Endodermal cell (in vitro differentiated cells): Measurements from ENCODE around the gene LIPF. TPM values are rescaled to one million over a fixed set of nuclear protein-coding genes. Genes with fewer than 3 reads are reported as not detected.

Experiments
- DNase-seq: peaks from one replicate; pipeline ENCODE4 v3.0.0-alpha.2; 2017
- H3K27ac ChIP-seq: 2 replicates; pipeline ENCODE4 v1.5.1; 2013; ENCODE audit warnings: mild to moderate bottlenecking, low read depth, low read length, moderate library complexity
- H3K27me3 ChIP-seq: 2 replicates; pipeline ENCODE4 v1.6.1; 2013; ENCODE audit warnings: mild to moderate bottlenecking, low read length, moderate library complexity; ENCODE audit not compliant: insufficient read depth, control insufficient read depth, poor library complexity, severe bottlenecking
- H3K36me3 ChIP-seq: 2 replicates; pipeline ENCODE4 v1.7.0; 2013; ENCODE audit warnings: mild to moderate bottlenecking, low read length, moderate library complexity; ENCODE audit not compliant: control insufficient read depth, insufficient read depth
- H3K4me1 ChIP-seq: one replicate; pipeline ENCODE4 v1.7.0; 2013; ENCODE audit warnings: low read length; ENCODE audit not compliant: control insufficient read depth, insufficient read depth
- H3K4me3 ChIP-seq: 2 replicates; pipeline ENCODE4 v1.5.1; 2013; ENCODE audit warnings: mild to moderate bottlenecking, low read length, moderate library complexity
- H3K9ac ChIP-seq: 2 replicates; pipeline ENCODE4 v1.6.1; 2013; ENCODE audit warnings: mild to moderate bottlenecking, low read length, moderate library complexity; ENCODE audit not compliant: poor library complexity, severe bottlenecking; ENCODE audit errors: extremely low read depth
- H3K9me3 ChIP-seq: 2 replicates; pipeline ENCODE4 v1.6.1; 2013; ENCODE audit warnings: mild to moderate bottlenecking, low read length, moderate library complexity; ENCODE audit not compliant: control insufficient read depth
- H3K27ac Mint-ChIP-seq: 2 replicates; pipeline ENCODE4 v1.8.0; 2020; ENCODE audit warnings: mixed read lengths
- H3K27me3 Mint-ChIP-seq: 2 replicates; pipeline ENCODE4 v1.8.0; 2021; ENCODE audit warnings: mild to moderate bottlenecking, mixed read lengths; ENCODE audit not compliant: insufficient read depth
- H3K36me3 Mint-ChIP-seq: 2 replicates; pipeline ENCODE4 v1.8.0; 2020; ENCODE audit warnings: low read depth, mixed read lengths
- H3K4me1 Mint-ChIP-seq: 2 replicates; pipeline ENCODE4 v1.8.0; 2020; ENCODE audit warnings: mixed read lengths
- H3K4me3 Mint-ChIP-seq: 2 replicates; pipeline ENCODE4 v1.8.0; 2020; ENCODE audit warnings: mild to moderate bottlenecking, moderate library complexity, mixed read lengths
- H3K9me3 Mint-ChIP-seq: 2 replicates; pipeline ENCODE4 v1.8.0; 2020; ENCODE audit warnings: mild to moderate bottlenecking, mixed read lengths
- WGBS, 2 experiments: methylation state at CpG; one replicate each; pipeline versions ENCODE4 v1.1.5 to v1.1.7; 2013; ENCODE audit warnings: missing lambda C conversion rate in 2 of 2, mixed read lengths in 1 of 2; ENCODE audit not compliant: insufficient coverage in 1 of 2, insufficient read length in 1 of 2; 5-methylcytosine and 5-hydroxymethylcytosine counted together
- total RNA-seq, 2 donors: library from RNA; stranded (reverse); fragmentation: NEBNext Ultra II Directional in 1 of 2; extraction: Animal tissue kit (Norgen Biotek cat#: 25700) in 1 of 2; gene quantifications; 2 replicates in 1 of 2; 3 replicates in 1 of 2; pipeline ENCODE4 v1.2.1, GENCODE V29; 2021
- TF ChIP-seq, protein P1 (sequence below): fragments of 200-600 bp; sonication (generic); conservative IDR thresholded peaks from 2 replicates; pipeline ENCODE4 v1.5.0; 2021; ENCODE audit warnings: antibody characterized with exemption, mild to moderate bottlenecking

Gene LIPF
- total RNA-seq, 2 donors from 2014 or later = not detected

DNA sequence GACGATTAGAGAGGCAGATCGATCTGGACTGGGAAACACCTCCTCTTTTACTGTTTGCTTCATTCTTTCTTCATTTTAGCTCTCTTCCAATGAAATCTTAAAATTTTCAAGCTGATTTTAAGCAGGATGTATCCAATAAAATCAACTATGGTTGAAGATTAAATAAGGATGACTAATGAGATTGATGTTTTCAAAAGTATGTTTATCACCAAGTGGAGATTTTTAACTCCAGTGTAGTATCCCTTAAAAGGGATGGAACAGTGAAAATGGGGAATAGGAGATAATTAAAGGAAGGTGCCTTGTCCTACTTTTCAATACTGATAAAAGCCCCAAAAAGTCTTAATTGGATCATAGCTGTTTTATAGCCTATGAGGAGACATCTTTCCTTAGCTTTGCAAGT is 11.6 kb upstream of the LIPF start:
- Histone ChIP-seq H3K36me3 (no peaks in the 10 kb centered on the region), H3K4me1 (no peaks in the 10 kb centered on the region), H3K27ac (no peak overlapping the region), H3K9me3 (no peaks in the 10 kb centered on the region), H3K9ac (no peak overlapping the region), H3K27me3 (no peaks in the 10 kb centered on the region), H3K4me3 (no peak overlapping the region)
- no peak for DNase-seq
- WGBS, 2 experiments = 91% methylated on average over 2 of the region's 2 CpGs; no CpG with 5 or more reads in 1 of the 2 experiments
- Mint-ChIP-seq H3K4me1 (peaks cover 2% of the 10 kb centered on the region), H3K9me3 (no peaks in the 10 kb centered on the region), H3K4me3 (no peak overlapping the region), H3K27ac (no peak overlapping the region), H3K27me3 (peaks cover 10% of the 10 kb centered on the region), H3K36me3 (no peaks in the 10 kb centered on the region)
- TF ChIP-seq, protein P1, sequence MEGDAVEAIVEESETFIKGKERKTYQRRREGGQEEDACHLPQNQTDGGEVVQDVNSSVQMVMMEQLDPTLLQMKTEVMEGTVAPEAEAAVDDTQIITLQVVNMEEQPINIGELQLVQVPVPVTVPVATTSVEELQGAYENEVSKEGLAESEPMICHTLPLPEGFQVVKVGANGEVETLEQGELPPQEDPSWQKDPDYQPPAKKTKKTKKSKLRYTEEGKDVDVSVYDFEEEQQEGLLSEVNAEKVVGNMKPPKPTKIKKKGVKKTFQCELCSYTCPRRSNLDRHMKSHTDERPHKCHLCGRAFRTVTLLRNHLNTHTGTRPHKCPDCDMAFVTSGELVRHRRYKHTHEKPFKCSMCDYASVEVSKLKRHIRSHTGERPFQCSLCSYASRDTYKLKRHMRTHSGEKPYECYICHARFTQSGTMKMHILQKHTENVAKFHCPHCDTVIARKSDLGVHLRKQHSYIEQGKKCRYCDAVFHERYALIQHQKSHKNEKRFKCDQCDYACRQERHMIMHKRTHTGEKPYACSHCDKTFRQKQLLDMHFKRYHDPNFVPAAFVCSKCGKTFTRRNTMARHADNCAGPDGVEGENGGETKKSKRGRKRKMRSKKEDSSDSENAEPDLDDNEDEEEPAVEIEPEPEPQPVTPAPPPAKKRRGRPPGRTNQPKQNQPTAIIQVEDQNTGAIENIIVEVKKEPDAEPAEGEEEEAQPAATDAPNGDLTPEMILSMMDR = no peak

DNA sequence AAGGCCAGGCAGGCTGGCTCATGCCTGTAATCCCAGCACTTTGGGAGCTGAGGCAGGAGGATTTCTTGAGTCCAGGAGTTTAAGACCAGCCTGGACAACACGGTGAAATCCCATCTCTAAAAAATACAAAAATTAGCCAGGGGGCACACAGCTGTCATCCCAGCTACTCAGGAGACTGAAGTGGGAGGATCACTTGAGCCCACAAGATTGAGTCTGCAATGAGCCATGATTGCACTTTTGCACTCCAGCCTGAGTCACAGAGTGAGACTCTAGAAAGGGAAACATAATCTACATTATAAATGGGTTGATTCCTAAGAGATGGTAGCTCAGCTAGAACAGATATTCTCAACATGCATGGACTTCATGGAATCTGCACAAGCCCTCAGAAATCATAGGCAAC is 6.3 kb upstream of the LIPF start:
- no peaks in the 10 kb centered on the region for H3K36me3 Mint-ChIP-seq
- Histone ChIP-seq H3K4me3 (no peak overlapping the region), H3K4me1 (no peaks in the 10 kb centered on the region), H3K36me3 (no peaks in the 10 kb centered on the region), H3K9ac (no peak overlapping the region), H3K27me3 (no peaks in the 10 kb centered on the region), H3K27ac (no peak overlapping the region), H3K9me3 (no peaks in the 10 kb centered on the region)
- WGBS, 2 experiments = 79 to 83% methylated on average over 1 of the region's 1 CpG
- no peaks in the 10 kb centered on the region for H3K9me3 Mint-ChIP-seq
- peaks cover 2% of the 10 kb centered on the region for H3K27me3 Mint-ChIP-seq
- H3K4me1 Mint-ChIP-seq = peaks cover 2% of the 10 kb centered on the region
- no peak overlapping the region for H3K27ac Mint-ChIP-seq
- no peak for DNase-seq
- TF ChIP-seq, protein P1 = no peak
- no peak overlapping the region for H3K4me3 Mint-ChIP-seq

DNA sequence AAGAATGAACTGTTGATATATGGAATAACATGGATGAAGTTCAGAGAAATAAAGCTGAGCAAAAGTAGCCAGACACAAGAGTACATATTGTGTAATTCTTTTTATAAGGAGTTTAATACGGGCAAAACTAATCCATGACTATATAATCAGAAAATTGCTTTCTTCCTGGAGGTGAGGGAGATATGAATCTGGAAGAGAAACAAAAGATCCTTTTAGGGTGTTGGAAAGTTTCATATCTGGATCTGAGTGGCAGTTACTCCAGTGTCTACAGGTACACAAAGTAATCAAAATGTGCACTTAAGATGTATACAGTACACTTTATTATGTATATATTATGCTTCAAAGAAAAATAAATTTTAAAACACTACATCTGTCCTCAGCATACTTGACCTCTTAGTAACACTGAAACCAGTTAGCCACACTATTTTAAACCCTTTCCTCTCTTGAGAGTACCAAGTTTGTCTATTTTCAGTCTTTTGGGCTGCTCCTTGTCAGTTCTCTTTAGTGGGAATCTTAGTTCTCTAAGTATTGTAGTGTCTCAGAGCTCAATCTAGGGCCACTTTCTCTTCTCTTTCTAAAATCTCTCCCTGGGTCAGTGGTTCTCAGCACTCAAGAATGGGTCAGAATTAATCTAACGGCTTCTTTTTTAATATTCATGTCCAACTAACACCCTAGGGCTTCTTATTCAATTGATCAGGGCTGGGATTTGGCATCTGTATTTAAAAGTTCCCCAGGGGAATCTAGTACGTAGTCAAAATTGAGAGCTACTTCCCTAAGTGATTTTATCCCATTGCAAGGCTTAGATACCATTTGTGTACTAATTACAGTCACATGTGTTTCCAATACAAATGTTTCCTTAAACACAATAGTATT is 4.3 kb upstream of the LIPF start:
- DNase-seq = no peak
- Mint-ChIP-seq H3K9me3 (peaks cover 2% of the 10 kb centered on the region), H3K36me3 (no peaks in the 10 kb centered on the region), H3K27me3 (peaks cover 2% of the 10 kb centered on the region), H3K4me1 (peaks cover 2% of the 10 kb centered on the region), H3K4me3 (no peak overlapping the region), H3K27ac (no peak overlapping the region)
- WGBS, 2 experiments = 91% methylated on average over 3 of the region's 3 CpGs; no CpG with 5 or more reads in 1 of the 2 experiments
- Histone ChIP-seq H3K4me1 (no peaks in the 10 kb centered on the region), H3K27me3 (no peaks in the 10 kb centered on the region), H3K9ac (no peak overlapping the region), H3K4me3 (no peak overlapping the region), H3K9me3 (no peaks in the 10 kb centered on the region), H3K36me3 (no peaks in the 10 kb centered on the region), H3K27ac (no peak overlapping the region)
- TF ChIP-seq, protein P1 = no peak
